Breast epithelium (tissue), 3 donors: Measurements from ENCODE around the gene BRINP2.

Experiments
- POLR2A ChIP-seq: fragments of 450-650 bp; IDR thresholded peaks from one replicate; pipeline ENCODE4 v1.6.1; 2016; ENCODE audit warnings: antibody characterized with exemption, mild to moderate bottlenecking, moderate library complexity
- TF ChIP-seq, protein P1 (sequence below), 3 donors: fragments of 450-650 bp; IDR thresholded peaks; one replicate each; pipeline ENCODE4 v1.5.1; 2016 to 2017; ENCODE audit warnings: antibody characterized with exemption in 3 of 3, mild to moderate bottlenecking in 3 of 3, moderate library complexity in 3 of 3

DNA sequence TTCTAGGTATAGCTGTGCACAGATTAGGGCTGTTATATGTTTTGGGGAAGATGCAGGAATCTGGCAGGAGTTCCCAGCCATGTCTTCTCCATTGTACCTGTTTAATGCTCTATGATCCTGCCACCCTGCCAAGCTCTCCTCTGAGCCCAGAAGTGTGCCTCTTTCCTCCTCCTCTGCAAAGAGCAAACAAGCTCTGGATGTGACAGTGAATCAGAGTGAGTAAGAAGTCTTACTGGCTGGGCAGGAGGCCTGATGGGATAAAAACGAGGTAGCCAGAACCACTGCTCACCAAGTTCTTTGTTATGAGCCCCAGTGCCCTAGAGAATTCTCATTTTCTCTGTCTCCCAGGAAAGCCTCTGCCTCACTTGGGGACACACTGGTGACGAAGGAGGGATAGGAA, 69.0 kb downstream of the BRINP2 start:
- TF ChIP-seq, protein P1, sequence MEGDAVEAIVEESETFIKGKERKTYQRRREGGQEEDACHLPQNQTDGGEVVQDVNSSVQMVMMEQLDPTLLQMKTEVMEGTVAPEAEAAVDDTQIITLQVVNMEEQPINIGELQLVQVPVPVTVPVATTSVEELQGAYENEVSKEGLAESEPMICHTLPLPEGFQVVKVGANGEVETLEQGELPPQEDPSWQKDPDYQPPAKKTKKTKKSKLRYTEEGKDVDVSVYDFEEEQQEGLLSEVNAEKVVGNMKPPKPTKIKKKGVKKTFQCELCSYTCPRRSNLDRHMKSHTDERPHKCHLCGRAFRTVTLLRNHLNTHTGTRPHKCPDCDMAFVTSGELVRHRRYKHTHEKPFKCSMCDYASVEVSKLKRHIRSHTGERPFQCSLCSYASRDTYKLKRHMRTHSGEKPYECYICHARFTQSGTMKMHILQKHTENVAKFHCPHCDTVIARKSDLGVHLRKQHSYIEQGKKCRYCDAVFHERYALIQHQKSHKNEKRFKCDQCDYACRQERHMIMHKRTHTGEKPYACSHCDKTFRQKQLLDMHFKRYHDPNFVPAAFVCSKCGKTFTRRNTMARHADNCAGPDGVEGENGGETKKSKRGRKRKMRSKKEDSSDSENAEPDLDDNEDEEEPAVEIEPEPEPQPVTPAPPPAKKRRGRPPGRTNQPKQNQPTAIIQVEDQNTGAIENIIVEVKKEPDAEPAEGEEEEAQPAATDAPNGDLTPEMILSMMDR (IDR thresholded peaks at IDR 0.05): no peak
- TF ChIP-seq POLR2A: no peak
